AG09309 (cell line): ENCODE data around the gene AGO4.
"Not testable (repeated sequence)": the region's sequence is repeated elsewhere in the genome, so short reads cannot be mapped to it uniquely, and the experiment has no call there.

Experiments used
- DNase-seq: peaks from one replicate; pipeline ENCODE4 v3.0.0-alpha.2; 2010; ENCODE audit warnings: low read depth
- H3K4me3 ChIP-seq: 2 replicates; pipeline ENCODE4 v1.5.1; 2011; ENCODE audit warnings: mild to moderate bottlenecking, low read depth, low read length, moderate library complexity; ENCODE audit not compliant: control insufficient read depth
- CTCF ChIP-seq: IDR thresholded peaks from 2 replicates; pipeline ENCODE4 v1.5.1; 2011; ENCODE audit warnings: mild to moderate bottlenecking, low read depth, low read length, inconsistent platforms; ENCODE audit not compliant: insufficient read depth, control insufficient read depth; ENCODE audit errors: missing control alignments

The AGO4 gene

GRCh38 chr1:35797380-35797779, 10.4 kb upstream of the AGO4 start:
- H3K4me3 ChIP-seq, result no peak overlapping the region
- no peak for DNase-seq
- no peak for TF ChIP-seq CTCF

DNA sequence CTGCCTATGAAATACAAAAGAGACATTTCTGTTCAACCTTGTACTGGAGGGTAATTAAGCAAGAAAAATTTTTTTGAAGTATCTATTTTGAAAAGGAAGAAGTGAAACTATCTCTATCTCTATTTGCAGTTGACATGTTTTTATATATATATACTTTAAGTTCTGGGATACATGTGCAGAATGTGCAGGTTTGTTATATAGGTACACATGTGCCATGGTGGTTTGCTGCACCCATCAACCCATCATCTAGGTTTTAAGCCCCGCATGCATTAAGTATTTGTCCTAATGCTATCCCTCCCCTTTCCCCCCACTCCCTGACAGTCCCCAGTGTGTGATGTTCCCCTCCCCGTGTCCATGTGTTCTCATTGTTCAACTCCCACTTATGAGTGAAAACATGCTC, 9.8 kb upstream of the AGO4 start:
- not testable (repeated sequence) for DNase-seq, H3K4me3 ChIP-seq

DNA sequence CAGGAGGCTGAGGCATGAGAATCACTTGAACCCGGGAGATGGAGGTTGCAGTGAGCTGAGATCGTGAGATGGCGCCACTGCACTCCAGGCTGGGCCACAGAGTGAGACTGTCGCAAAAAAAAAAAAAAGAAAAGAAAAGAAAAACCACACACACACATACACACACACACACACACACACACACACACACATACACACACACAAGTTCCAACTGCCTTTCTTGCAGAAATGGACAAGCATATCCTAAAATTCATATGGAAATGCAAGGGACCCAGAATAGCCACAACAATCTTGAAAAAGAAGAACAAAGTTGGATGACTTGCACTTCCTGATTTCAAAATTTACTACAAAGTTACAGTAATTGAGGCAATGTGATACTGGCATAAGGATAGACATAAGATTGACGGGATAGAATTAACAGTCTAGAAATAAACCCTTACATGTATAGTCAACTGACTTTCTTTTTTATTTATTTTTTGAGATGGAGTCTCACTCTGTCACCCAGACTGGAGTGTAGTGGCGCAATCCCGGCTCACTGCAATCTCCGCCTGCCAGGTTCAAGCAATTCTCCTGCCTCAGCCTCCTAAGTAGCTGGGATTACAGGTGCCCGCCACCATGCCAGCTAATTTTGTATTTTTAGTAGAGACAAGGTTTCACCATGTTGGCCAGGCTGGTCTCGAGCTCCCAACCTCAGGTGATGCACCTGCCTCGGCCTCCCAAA, 7.5 kb upstream of the AGO4 start:
- DNase-seq, H3K4me3 ChIP-seq: not testable (repeated sequence)

- DNase-seq, result no peak
- H3K4me3 ChIP-seq, result peak overlapping the region; percentile 59
- no peak for TF ChIP-seq CTCF
Measured at GRCh38 chr1:35808450-35809113, 766 bp downstream of the AGO4 start.

DNA sequence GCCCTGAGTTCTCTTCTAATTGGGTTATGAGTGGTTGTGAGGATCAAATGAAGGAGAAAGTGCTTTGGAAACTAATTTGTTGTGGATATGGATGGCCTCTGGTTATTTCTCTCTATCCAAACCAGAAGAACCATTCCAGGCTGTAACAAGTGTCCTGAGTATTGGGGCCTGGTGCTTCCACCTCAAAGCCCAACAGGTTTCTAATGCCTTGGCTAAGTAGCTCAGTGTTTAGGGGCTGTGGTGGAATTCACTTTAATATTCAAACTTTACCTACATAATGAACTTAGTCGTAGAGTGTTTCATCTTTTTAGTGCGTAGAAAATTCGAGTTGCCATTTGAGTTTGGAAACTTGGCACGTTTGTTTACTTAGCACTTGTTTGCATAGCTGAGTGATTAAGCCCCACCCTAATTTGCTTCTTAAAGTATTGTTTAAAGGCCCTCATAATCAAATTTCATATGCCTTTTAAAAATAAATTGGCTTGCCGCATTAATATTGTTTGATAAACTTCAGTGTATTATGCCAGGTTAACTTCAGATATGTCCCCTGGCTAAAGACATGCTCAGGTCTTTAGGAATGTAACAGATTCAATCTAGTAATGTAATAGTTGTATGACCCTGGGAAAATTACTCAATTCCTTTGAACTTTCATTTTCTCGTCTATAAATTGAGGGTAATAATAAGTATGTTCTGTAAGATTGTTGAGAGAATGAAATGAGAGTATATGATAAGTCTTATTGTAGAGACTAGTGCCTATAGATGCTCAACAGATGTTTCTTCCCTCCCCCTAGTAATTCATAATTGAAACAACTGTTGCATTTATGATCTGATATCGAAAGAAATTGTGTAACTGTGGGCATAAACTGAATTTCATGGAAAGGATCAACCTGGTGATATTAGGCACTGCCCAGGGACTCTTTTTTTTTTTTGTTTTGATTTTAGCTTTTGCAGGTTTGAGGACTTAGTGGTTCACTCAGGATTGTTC, 1.6 kb downstream of the AGO4 start:
- no peak for DNase-seq
- TF ChIP-seq CTCF, result no peak
- H3K4me3 ChIP-seq, result peak overlapping the region; percentile 59

GRCh38 chr1:35810096-35810881, 2.5 kb downstream of the AGO4 start:
- no peak overlapping the region for H3K4me3 ChIP-seq
- TF ChIP-seq CTCF, result no peak
- DNase-seq, result no peak

GRCh38 chr1:35812754-35813153, 4.9 kb downstream of the AGO4 start:
- not testable (repeated sequence) for DNase-seq

More at GRCh38 chr1:35812754-35813153, 4.9 kb downstream of the AGO4 start:
- H3K4me3 ChIP-seq, result not testable (repeated sequence)
